GM13976 (cell line): ENCODE results near the gene HIVEP3.

Experiments
- DNase-seq: peaks from one replicate; pipeline ENCODE4 v3.0.0; 2012; ENCODE audit warnings: low spot score
- CTCF ChIP-seq: IDR thresholded peaks from 2 replicates; pipeline ENCODE4 v1.5.1; 2012; ENCODE audit warnings: borderline replicate concordance, mild to moderate bottlenecking; ENCODE audit not compliant: insufficient read depth; ENCODE audit errors: extremely low read depth, missing control alignments, control extremely low read depth
- in situ Hi-C: fragments of 300-500 bp; cut with MboI; formaldehyde crosslinking; loops from one replicate; pipeline ENCODE4 v1.12.0; 2022; ENCODE audit warnings: low sequenced_read_pairs, mixed read lengths, inconsistent platforms; ENCODE audit not compliant: unreplicated experiment

HIVEP3 gene

DNA sequence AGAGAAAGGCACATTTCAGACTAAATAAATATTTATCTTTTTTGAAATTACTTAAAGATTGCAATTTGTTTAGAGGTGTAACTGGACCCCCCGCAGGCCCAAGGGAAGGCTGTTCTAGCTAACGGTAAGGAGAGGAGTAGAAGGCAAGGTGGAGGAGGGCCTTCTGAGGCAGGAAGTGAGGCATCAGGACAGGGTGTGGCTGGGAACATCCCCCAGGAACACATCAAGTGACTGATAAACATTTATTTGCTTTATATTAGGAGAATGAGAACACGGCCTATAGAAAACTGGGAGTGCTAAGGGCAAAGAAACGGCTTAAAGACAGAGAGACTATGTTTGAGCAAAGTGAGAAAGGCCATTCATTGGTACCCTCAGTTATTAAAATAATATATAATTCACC is 23.2 kb downstream of the HIVEP3 start:
- in situ Hi-C loops = no loop called here
- no peak for DNase-seq
- TF ChIP-seq CTCF = no peak

DNA sequence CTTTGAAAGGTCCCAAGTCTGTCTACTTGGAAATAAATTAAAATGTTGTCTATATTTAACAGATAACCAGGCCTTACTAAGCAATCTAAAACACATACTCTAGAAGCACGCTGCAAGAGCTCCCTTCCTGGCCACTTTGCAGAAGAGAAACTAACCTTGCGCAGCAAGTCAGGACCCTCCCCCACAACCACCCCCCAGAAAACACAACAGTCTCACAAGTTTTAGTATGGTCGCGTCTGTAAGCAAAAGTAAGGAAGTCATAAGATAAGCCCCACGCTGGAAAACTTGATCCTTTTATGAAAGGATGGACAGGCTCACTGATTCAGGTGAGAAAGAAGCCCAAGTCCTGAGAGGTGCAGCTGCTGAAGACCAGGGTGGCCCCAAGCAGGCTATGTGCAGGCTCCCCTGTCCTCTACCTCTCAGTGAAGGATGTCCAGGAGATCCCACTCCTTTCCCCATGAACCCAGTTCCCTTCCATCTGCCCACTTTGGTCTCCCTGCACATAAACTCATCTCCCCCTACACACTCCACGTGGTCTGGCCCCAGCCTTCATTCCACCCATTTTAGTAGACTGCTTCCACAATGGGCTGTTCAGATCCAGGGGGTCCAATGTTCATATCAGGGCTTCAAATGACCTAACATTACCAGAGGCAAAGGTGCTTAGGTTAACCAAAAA is 23.8 kb downstream of the HIVEP3 start:
- DNase-seq = no peak
- in situ Hi-C loops = no loop called here
- no peak for TF ChIP-seq CTCF

- no peak for DNase-seq
- in situ Hi-C loops = no loop called here
- no peak for TF ChIP-seq CTCF
Measured at GRCh38 chr1:41894101-41894807, 24.5 kb downstream of the HIVEP3 start.

DNA sequence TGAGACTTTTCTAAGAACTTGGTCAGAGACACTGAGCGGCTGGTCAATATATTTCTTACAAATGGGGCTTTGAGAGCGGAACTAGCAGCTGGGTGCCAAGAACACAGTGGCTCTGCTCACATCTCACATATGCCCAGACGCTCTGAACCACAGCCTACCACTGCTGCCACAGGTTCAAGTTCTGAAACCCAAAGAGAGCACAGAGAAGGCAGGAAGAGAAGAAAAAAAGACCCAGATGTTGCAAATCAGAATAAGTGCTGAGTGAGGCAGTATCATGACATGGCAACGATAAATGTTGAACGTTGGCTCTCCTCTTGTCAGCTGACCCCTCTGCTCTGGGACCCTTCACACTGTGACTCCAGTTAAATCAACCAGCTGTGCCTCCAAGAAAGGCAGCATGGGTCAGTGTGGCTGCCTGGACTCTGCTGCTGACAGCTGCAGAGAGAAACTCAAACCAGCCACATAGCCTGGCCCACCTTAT is 26.4 kb downstream of the HIVEP3 start:
- TF ChIP-seq CTCF = no peak
- in situ Hi-C loops = no loop called here
- no peak for DNase-seq

DNA sequence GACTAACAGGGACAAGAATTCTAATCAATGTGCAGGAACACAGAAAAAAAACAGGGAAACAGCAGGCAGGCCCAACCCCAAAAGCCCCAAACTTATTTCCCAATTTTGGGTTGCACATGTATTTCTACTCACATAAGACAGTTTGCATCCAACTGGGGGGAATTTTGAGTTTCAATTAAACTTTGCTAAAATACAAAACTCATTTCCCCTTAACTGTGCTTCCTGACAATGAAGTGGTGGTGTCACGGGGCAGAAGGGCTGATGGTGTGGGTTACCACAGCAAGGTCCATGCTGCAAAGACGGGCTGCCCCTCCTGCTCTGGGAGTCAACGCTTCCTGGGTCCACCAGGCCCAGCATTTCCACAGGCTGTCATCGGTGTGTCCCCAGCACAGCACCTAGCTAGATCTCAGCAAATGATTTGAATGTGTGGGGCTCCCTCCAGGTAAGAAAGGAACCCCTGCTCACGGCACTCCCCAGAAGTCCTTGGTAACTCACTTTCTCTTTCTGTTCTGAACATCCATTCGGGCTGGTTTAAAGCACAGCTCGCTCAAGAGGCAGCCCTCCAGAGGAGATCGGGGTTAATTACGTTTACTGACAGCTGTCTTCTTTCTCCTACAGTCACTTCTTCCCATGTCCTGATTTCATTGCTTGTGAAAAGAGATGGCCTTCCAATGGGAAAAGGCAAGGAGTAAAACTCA is 27.4 kb downstream of the HIVEP3 start:
- no peak for TF ChIP-seq CTCF
- in situ Hi-C loops = no loop called here
- peak; percentile 80 for DNase-seq

DNA sequence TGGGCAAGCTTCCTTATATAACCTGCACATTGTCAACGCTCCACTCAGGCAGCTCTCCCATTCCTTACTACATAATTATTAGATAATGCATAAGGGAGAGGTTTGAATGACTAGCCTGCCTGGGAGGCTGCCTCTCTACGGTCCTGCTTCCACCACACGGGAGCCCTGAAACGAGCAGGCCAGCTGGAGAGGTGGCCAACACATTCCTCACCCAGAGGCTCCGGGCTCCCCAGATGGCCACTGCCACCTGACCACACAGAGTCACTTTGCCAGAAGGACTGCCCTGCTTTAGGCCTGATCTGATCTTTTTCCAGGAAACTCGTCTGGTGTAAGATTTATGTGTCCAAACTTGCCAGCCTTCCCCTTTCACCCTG is 27.9 kb downstream of the HIVEP3 start:
- no peak for TF ChIP-seq CTCF
- in situ Hi-C loops = no loop called here
- no peak for DNase-seq
